GM10248 (cell line): ENCODE measurements around the gene ZNF764.

Experiments
- CTCF ChIA-PET: fragments of 300-600 bp; sonication (Branson Sonifier 250); formaldehyde crosslinking; extraction: SDS; loops from one replicate; lab custom pipeline; 2021; ENCODE audit warnings: antibody characterized with exemption; lab: Yijun Ruan, JAX
- POLR2A ChIA-PET: fragments of 350-650 bp; sonication (Branson Sonifier 250); formaldehyde crosslinking; extraction: SDS; loops from one replicate; lab custom pipeline; 2020; ENCODE audit warnings: antibody characterized with exemption; lab: Yijun Ruan, JAX
- DNase-seq: peaks from one replicate; pipeline ENCODE4 v3.0.0; 2012; ENCODE audit errors: extremely low spot score
- TF ChIP-seq, protein P1 (sequence below): IDR thresholded peaks from 2 replicates; pipeline ENCODE4 v1.5.1; 2012; ENCODE audit warnings: mild to moderate bottlenecking, low read depth; ENCODE audit errors: extremely low read depth, missing control alignments, control extremely low read depth

The ZNF764 gene

DNA sequence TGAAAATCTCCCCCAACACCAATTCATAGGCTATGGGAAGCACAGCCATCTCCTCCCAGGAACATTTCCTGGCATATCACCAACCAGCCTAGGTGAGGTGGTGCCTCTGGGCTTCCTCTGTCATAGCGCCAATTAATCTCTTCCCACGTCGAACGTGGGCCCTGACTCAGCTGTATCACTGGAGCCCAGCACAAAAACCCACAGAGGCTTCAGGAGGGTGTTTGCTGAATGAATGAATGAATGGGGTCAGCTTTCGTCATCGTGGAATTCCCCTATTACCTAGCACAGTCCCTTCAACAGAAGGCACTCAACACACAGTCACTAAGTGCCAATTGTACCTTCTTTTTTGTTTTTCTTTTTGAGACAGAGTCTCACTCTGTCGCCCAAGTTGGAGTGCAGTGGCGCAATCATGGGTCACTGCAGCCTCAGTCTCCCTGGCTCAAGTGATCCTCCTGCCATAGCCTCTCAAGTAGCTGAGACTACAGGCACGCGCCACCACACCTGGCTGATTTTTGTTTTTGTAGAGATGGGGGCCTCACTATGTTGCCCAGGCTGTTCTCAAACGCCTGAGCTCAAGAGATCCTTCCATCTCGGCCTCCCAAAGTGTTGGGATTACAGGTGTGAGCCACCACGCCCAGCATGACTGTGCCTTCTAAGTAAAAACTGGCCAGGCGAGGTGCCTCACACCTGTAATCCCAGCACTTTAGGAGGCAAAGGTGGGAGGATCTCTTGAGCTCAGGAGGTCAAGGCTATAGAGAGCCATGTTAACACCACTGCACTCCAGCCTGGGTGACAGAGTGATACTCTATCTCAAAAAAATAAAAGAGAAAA, 9.2 kb upstream of the ZNF764 start:
- TF ChIP-seq, protein P1, sequence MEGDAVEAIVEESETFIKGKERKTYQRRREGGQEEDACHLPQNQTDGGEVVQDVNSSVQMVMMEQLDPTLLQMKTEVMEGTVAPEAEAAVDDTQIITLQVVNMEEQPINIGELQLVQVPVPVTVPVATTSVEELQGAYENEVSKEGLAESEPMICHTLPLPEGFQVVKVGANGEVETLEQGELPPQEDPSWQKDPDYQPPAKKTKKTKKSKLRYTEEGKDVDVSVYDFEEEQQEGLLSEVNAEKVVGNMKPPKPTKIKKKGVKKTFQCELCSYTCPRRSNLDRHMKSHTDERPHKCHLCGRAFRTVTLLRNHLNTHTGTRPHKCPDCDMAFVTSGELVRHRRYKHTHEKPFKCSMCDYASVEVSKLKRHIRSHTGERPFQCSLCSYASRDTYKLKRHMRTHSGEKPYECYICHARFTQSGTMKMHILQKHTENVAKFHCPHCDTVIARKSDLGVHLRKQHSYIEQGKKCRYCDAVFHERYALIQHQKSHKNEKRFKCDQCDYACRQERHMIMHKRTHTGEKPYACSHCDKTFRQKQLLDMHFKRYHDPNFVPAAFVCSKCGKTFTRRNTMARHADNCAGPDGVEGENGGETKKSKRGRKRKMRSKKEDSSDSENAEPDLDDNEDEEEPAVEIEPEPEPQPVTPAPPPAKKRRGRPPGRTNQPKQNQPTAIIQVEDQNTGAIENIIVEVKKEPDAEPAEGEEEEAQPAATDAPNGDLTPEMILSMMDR, result no peak
- DNase-seq, result no peak
- ChIA-PET POLR2A (interaction anchor here (1.4 kb wide), 1 partner anchor 9 kb away, joined by 4 read pairs; the partner anchor contains the start of gene ZNF764), CTCF (interaction anchor here (1.2 to 4.5 kb wide), 6 partner anchors 10 to 138 kb away, joined by 4 to 17 read pairs (median 9); partner anchors contain the start of genes DCTPP1, ZNF747 and ZNF764)

DNA sequence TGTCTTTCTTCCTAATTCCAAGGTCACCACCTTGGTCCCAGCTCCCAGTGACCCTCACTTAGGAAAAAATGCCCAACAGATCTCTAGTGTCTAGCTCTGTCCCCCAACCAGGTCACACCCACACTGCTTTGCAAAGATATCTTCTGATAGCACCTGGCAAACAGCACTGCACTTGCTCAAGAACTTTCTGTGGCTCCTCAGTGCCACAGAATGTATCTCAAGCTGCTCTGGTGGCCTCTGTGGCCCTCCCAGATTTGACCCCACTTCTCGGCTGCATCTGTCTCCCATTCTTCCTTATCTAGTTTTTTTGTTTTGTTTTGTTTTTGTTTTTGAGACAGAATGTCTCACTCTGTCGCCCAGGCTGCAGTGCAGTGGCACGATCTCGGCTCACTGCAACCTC, 8.4 kb upstream of the ZNF764 start:
- DNase-seq, result no peak
- ChIA-PET POLR2A (interaction anchor here (1.5 kb wide), 1 partner anchor 137 kb away, joined by 3 read pairs; the partner anchor contains the start of gene DCTPP1), CTCF (interaction anchor here (1.4 to 4.5 kb wide), 5 partner anchors 9 to 137 kb away, joined by 5 to 17 read pairs (median 10); partner anchors contain the start of genes DCTPP1, ZNF747 and ZNF764)
- TF ChIP-seq, protein P1, result no peak

DNA sequence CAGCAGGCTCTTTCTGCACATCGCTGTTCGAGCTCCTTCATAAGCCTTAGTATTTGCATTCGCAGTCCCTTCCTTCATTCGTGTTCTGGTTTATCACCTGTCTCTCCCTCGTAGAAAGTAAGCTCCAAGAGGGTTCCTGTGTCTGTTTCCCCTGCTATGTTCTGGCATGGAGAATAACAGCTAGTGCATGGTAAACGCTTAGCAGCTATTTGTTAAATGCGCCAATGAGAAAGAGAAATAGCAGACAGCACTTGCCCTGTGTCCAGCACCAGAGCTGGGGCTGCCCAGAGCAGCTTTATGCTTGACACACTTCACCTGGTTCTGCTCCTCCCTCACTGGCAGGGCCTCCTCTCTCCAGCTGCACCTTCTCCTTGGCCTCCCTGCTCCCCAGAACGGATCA, 7.8 kb upstream of the ZNF764 start:
- ChIA-PET CTCF (interaction anchor here (0.8 to 4.5 kb wide), 8 partner anchors 8 to 136 kb away, joined by 3 to 17 read pairs (median 6); partner anchors contain the start of genes DCTPP1, SEPHS2, ZNF747 and ZNF764), POLR2A (interaction anchor here (1.5 kb wide), 1 partner anchor 136 kb away, joined by 3 read pairs; the partner anchor contains the start of gene DCTPP1)
- DNase-seq, result no peak
- TF ChIP-seq, protein P1, result no peak

DNA sequence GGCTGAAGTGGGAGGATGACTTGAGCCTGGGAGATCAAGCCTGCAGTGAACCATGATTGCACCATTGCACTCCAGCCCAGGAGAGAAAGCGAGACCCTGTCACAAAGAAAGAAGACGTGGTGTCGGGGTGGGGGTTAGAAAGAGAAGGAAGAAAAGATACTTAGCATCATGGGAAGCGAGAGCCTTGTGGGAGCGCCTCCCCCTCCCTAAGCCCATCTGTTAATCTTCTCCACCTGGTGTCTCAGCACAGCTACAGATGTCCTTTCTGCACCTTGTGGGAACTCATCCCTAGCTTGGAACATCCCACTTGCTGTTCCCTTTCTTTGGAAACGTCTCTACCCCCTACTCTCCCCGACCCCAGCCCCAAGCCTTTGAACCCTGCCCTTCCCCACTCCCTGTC, 7.4 kb upstream of the ZNF764 start:
- CTCF ChIA-PET, result interaction anchor here (0.8 to 4.5 kb wide), 8 partner anchors 8 to 136 kb away, joined by 3 to 17 read pairs (median 6); partner anchors contain the start of genes DCTPP1, SEPHS2, ZNF747 and ZNF764
- TF ChIP-seq, protein P1, result no peak
- POLR2A ChIA-PET, result interaction anchor here (1.5 kb wide), 1 partner anchor 136 kb away, joined by 3 read pairs; the partner anchor contains the start of gene DCTPP1
- no peak for DNase-seq

DNA sequence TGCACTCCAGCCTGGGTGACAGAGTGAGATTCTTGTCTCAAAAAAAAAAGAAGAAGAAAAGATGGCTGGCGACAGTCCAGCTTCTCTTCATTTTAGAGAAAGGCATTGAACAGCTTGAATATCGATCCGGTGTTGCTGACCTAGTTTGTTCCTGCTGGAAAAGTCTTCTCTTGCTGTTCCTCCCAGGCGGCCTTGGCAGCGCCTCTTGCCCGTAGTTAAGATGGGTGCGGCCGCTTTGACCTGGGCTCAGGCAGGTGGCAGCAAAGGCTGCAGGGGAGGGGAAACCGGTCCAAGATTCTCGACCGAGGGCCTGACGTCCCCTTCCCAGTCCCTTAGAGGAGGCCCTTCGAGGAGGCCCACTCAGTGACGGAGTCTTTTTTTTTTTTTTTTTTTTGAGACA, 3.8 kb upstream of the ZNF764 start:
- CTCF ChIA-PET, result interaction anchor here (1.0 to 1.3 kb wide), 3 partner anchors 10 to 132 kb away, joined by 3 to 5 read pairs (median 3); partner anchors contain the start of genes DCTPP1 and ZNF688
- POLR2A ChIA-PET, result interaction anchor here (0.7 kb wide), 1 partner anchor 115 kb away, joined by 6 read pairs; no protein-coding TSS in a partner anchor
- no peak for DNase-seq
- TF ChIP-seq, protein P1, result peak; percentile 5
